Measurements from ENCODE around the gene IPPK. TPM values are rescaled to one million over a fixed set of nuclear protein-coding genes. Genes with fewer than 3 reads are reported as not detected.

The IPPK gene
- total and polyA plus RNA-seq, 2 donors (not counting 1 experiment from before 2014, with no cell fraction given): 6.8 to 8.7 TPM

DNA sequence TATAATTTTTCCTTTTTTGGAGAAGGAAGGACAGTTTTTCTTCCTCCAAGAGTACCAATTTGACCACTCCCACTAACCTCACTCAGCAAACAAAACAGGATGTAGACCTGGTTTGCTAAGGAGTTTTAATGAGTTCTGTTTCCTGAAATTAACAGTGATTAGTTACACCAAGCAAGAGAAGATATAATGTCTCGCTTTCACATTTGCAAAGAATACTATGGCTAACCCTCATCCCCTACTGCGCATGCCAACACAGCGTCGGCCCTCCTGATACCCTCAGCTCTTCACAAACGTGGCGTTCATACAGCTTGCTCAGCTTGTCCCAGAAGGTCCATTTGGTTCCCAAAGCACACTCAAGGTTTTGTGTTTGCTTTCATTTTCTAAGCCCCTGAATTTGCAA, 41.9 kb upstream of the IPPK start:
- Mint-ChIP-seq H3K27me3 (no peaks in the 10 kb centered on the region), H3K4me3 (peak overlapping the region; percentile 75), H3K4me1 (peaks cover 27% of the 10 kb centered on the region), H3K27ac (peak overlapping the region; percentile 89), H3K9me3 (ENCODE audit: insufficient read depth) (no peaks in the 10 kb centered on the region)
- no peaks in the 10 kb centered on the region for H3K9me3 ChIP-seq (ENCODE audit: control extremely low read depth in 1 of 3, control insufficient read depth in 2 of 3, insufficient read depth in 1 of 3, low read length in 2 of 3)
- ATAC-seq (ENCODE audit: low read depth): no peak
- peak overlapping the region; percentile 29 for H2AFZ ChIP-seq (ENCODE audit: insufficient read depth, low read depth, low read length, poor library complexity, severe bottlenecking)
- no peak for DNase-seq
- intact Hi-C loops (cut with micrococcal nuclease): no loop called here
- H3K36me3 ChIP-seq (replicated peaks in 1 of 2; ENCODE audit: control extremely low read depth in 1 of 2, control insufficient read depth in 1 of 2, extremely low read depth in 1 of 2, insufficient read depth in 2 of 2, low read length in 1 of 2): peaks cover 0 to 66% of the 10 kb centered on the region in 2 experiments
- peaks cover 31% of the 10 kb centered on the region for H4K20me1 ChIP-seq (ENCODE audit: control insufficient read depth, insufficient read depth, low read length, poor library complexity, severe bottlenecking)
- TF ChIP-seq, protein P1, sequence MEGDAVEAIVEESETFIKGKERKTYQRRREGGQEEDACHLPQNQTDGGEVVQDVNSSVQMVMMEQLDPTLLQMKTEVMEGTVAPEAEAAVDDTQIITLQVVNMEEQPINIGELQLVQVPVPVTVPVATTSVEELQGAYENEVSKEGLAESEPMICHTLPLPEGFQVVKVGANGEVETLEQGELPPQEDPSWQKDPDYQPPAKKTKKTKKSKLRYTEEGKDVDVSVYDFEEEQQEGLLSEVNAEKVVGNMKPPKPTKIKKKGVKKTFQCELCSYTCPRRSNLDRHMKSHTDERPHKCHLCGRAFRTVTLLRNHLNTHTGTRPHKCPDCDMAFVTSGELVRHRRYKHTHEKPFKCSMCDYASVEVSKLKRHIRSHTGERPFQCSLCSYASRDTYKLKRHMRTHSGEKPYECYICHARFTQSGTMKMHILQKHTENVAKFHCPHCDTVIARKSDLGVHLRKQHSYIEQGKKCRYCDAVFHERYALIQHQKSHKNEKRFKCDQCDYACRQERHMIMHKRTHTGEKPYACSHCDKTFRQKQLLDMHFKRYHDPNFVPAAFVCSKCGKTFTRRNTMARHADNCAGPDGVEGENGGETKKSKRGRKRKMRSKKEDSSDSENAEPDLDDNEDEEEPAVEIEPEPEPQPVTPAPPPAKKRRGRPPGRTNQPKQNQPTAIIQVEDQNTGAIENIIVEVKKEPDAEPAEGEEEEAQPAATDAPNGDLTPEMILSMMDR (IDR thresholded peaks at IDR 0.05): no peak
- no peak for TF ChIP-seq EZH2 (IDR thresholded peaks at IDR 0.05; ENCODE audit: borderline replicate concordance, insufficient read depth, low read depth, low read length, poor library complexity, severe bottlenecking)
- CTCF ChIA-PET: interaction anchor here (6.7 to 10.2 kb wide), 3 partner anchors 17 to 78 kb away, joined by 35 to 203 read pairs (median 109); partner anchors contain the start of gene BICD2
- POLR2A ChIA-PET: no interaction called here
- H3K4me3 ChIP-seq (ENCODE audit: control extremely low read depth in 1 of 5, extremely low read depth in 1 of 5, insufficient read depth in 1 of 5, low read depth in 2 of 5, low read length in 4 of 5): peak overlapping the region in 3 of 5 experiments; percentile 5 to 47 (median 12)
- no peaks in the 10 kb centered on the region for H3K27me3 ChIP-seq (replicated peaks in 1 of 4; ENCODE audit: control extremely low read depth in 1 of 4, control insufficient read depth in 3 of 4, insufficient read depth in 4 of 4, low read length in 3 of 4)
- peaks cover 18 to 31% of the 10 kb centered on the region in 2 donors for H3K4me1 ChIP-seq (ENCODE audit: control insufficient read depth in 2 of 2, insufficient read depth in 2 of 2, low read length in 2 of 2)
- 16% methylated on average over 5 of the region's 6 CpGs for WGBS (ENCODE audit: insufficient coverage)
- H3K79me2 ChIP-seq (ENCODE audit: control insufficient read depth, insufficient read depth, low read length): peaks cover 31% of the 10 kb centered on the region
- H3K27ac ChIP-seq (ENCODE audit: low read length in 2 of 2): peak overlapping the region; percentile 34 to 64
- H3K4me2 ChIP-seq (replicated peaks; ENCODE audit: low read depth, low read length, poor library complexity, severe bottlenecking): peak overlapping the region; percentile 68
- peak overlapping the region; percentile 52 for H3K9ac ChIP-seq (ENCODE audit: low read length)

DNA sequence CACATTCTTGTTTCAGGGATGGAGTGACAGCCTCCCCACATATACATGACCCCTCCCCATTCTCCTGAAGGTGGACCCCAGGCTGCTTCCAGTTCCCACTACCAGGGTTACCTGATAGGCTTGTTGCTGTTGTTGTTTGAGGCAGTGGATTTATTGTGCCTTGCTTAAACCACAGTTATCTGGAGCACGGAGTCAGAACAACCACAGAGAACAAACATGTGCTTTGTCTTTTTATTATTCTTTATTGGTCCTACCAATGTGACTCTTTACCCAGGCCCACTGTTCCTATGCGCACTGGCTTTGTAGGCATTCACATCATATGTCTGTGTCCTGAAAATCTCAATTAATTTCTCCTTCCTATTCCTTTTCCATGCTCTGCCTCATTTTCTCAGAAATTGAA, 41.2 kb upstream of the IPPK start:
- no peaks in the 10 kb centered on the region for H3K9me3 ChIP-seq (ENCODE audit: control extremely low read depth in 1 of 3, control insufficient read depth in 2 of 3, insufficient read depth in 1 of 3, low read length in 2 of 3)
- no peak overlapping the region for H2AFZ ChIP-seq (ENCODE audit: insufficient read depth, low read depth, low read length, poor library complexity, severe bottlenecking)
- intact Hi-C loops (cut with micrococcal nuclease): no loop called here
- ATAC-seq (ENCODE audit: low read depth) (no peak), DNase-seq (no peak)
- 92% methylated on average over 2 of the region's 2 CpGs for WGBS (ENCODE audit: insufficient coverage)
- POLR2A ChIA-PET: no interaction called here
- no peak overlapping the region for H3K9ac ChIP-seq (ENCODE audit: low read length)
- no peaks in the 10 kb centered on the region for H3K27me3 ChIP-seq (replicated peaks in 1 of 4; ENCODE audit: control extremely low read depth in 1 of 4, control insufficient read depth in 3 of 4, insufficient read depth in 4 of 4, low read length in 3 of 4)
- H3K4me1 ChIP-seq (ENCODE audit: control insufficient read depth in 2 of 2, insufficient read depth in 2 of 2, low read length in 2 of 2): peaks cover 16 to 24% of the 10 kb centered on the region in 2 donors
- CTCF ChIA-PET: no interaction called here
- no peak overlapping the region for H3K4me2 ChIP-seq (replicated peaks; ENCODE audit: low read depth, low read length, poor library complexity, severe bottlenecking)
- peaks cover 24% of the 10 kb centered on the region for H4K20me1 ChIP-seq (ENCODE audit: control insufficient read depth, insufficient read depth, low read length, poor library complexity, severe bottlenecking)
- H3K27ac Mint-ChIP-seq: peak overlapping the region; percentile 2
- H3K36me3 ChIP-seq (replicated peaks in 1 of 2; ENCODE audit: control extremely low read depth in 1 of 2, control insufficient read depth in 1 of 2, extremely low read depth in 1 of 2, insufficient read depth in 2 of 2, low read length in 1 of 2): peaks cover 0 to 61% of the 10 kb centered on the region in 2 experiments
- H3K79me2 ChIP-seq (ENCODE audit: control insufficient read depth, insufficient read depth, low read length): peaks cover 24% of the 10 kb centered on the region
- no peak overlapping the region for H3K4me3 Mint-ChIP-seq
- no peaks in the 10 kb centered on the region for H3K27me3 Mint-ChIP-seq
- peaks cover 21% of the 10 kb centered on the region for H3K4me1 Mint-ChIP-seq
- no peak overlapping the region for H3K4me3 ChIP-seq (ENCODE audit: control extremely low read depth in 1 of 5, extremely low read depth in 1 of 5, insufficient read depth in 1 of 5, low read depth in 2 of 5, low read length in 4 of 5)
- TF ChIP-seq, protein P1 (IDR thresholded peaks at IDR 0.05): no peak
- TF ChIP-seq EZH2 (IDR thresholded peaks at IDR 0.05; ENCODE audit: borderline replicate concordance, insufficient read depth, low read depth, low read length, poor library complexity, severe bottlenecking): no peak
- peak overlapping the region in 1 of 2 donors; percentile 37 for H3K27ac ChIP-seq (ENCODE audit: low read length in 2 of 2)
- H3K9me3 Mint-ChIP-seq (ENCODE audit: insufficient read depth): no peaks in the 10 kb centered on the region
